ENCODE measurements around the gene ELP1.

DNA sequence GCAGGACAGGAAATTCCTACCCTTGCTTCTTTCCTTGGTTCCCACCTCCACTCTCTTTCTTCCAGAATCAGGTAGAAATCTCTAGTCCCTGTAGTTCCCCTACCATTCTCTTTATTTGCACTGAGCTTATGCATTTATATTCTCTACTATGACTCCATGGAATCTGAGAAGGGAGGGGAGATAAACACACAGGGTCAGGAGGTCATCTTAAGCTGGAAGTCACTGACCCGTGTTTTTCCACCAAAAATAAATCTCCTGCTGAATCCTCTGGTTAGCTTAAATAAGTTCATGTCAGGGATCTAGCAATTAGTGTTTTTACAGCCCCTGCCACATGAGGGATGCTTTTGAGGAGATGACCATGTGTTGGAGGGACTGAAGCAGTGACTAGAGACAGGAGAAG, 81.8 kb downstream of the ELP1 start:
- TF ChIP-seq, protein P1, sequence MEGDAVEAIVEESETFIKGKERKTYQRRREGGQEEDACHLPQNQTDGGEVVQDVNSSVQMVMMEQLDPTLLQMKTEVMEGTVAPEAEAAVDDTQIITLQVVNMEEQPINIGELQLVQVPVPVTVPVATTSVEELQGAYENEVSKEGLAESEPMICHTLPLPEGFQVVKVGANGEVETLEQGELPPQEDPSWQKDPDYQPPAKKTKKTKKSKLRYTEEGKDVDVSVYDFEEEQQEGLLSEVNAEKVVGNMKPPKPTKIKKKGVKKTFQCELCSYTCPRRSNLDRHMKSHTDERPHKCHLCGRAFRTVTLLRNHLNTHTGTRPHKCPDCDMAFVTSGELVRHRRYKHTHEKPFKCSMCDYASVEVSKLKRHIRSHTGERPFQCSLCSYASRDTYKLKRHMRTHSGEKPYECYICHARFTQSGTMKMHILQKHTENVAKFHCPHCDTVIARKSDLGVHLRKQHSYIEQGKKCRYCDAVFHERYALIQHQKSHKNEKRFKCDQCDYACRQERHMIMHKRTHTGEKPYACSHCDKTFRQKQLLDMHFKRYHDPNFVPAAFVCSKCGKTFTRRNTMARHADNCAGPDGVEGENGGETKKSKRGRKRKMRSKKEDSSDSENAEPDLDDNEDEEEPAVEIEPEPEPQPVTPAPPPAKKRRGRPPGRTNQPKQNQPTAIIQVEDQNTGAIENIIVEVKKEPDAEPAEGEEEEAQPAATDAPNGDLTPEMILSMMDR (IDR thresholded peaks at IDR 0.05; ENCODE audit: extremely low read depth in 1 of 2, insufficient read depth in 1 of 2, low read depth in 1 of 2, low read length in 2 of 2) = no peak
- TF ChIP-seq, protein P2, sequence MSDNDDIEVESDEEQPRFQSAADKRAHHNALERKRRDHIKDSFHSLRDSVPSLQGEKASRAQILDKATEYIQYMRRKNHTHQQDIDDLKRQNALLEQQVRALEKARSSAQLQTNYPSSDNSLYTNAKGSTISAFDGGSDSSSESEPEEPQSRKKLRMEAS (IDR thresholded peaks at IDR 0.05; ENCODE audit: insufficient read depth, insufficient read length) = no peak
- TF ChIP-seq EZH2 (IDR thresholded peaks at IDR 0.05; ENCODE audit: borderline replicate concordance, low read depth, low read length, severe bottlenecking) (no peak), POLR2AphosphoS5 (IDR thresholded peaks at IDR 0.05; ENCODE audit: insufficient read depth, low read depth, low read length) (no peak)

All from endothelial cell of umbilical vein (primary cell).